NCI-H82 treated with DMSO at 0.1 percent for 48 hours (cell line): ENCODE results near the gene UBQLN3.

Experiments
- DNase-seq: peaks from one replicate; lab custom pipeline; 2025; ENCODE audit not compliant: unreplicated experiment; lab: John Stamatoyannopoulos, UW

UBQLN3 gene

DNA sequence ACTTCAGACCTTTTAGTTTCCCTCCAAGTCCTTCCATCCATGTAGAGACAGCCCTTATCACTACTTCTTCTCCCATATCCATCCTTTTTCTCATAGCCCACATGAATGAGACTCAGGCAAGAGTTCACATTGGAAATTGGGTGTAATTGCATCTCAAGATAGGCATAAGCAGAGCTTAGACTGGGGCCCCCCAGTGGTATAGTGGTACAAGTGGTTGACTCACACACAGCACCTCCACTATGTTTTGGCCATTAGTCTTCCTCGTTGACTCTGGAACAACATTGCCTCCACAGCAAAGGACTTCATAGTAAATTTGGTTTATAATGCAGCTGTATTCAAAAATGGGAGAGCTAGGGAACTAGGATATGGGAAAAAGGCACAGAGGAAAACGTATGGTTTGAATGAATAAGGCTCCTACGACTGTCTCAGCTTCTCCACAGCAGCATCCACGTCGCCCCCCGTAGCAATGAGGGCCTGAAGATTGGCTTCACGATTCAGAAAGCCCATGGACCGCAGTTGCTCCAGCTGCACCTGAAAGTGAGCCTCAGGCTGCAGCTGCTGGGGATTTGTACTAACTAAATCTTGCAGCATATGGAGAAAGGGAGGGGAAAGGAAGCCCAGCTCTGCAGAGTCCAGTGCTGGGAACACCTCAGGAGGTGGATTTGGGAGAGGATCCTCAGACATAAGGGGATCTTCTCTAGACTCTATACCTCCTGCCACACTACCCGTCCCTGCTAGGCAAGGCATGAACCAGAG lies 2.4 kb downstream of the UBQLN3 start:
- peak; percentile 51 for DNase-seq

DNA sequence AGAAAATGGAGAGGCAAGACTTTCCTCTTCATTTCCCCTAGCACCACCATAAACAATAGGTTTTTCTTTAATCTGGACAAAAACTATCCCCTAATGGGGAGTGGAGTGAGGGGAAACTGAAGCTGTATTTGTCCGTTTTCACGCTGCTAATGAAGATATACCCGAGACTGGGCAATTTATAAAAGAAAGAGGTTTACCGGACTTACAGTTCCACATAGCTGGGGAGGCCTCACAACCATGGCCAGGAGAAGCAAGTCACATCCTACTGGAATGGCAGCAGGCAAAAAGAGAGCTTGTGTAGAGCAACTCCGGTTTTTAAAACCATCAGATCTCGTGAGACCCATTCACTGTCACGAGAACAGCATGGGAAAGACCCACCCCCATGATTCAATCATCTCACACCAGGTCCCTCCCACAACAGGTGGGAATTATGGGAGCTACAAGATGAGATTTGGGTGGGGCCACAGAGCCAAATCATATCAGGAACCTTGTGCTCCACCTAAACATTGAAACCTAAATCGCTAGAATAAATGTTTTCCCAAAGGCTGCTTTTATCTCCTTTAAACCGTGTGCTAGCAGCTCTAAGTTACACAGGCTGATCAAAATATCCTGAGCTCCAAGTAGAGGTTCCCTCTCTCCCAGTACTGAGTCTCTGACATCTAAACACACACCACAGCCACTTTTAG lies 4.3 kb downstream of the UBQLN3 start:
- no peak for DNase-seq

DNA sequence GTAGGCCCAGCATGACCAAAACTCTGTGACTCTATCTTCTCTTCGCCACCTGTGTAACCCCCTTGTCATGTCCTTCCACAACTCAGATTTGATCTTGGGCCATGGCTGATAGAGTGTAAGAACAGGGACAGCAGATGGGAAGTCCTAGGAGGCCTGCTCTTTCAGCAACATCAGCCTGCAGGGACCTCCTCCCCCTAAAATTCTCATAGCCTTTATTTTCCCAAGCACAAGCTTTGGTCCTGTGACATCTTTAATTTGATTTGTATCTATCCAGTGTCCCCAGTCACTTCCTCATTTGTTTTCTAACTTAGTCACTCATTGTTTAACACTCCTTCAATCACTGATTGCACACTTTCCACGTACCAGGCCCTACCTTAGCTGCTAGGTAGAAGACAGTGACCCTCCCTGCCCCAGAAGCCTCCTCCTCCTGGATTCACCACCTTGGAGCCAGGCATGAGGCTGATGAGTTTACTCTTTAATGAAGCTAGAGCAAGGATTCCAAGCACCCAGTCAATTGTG lies 5.3 kb downstream of the UBQLN3 start:
- DNase-seq: no peak

- no peak for DNase-seq
These were observed 9.4 kb downstream of the UBQLN3 start for GRCh38 chr11:5500393-5500801.

- DNase-seq: no peak
These were observed 10.1 kb downstream of the UBQLN3 start for GRCh38 chr11:5499671-5500070.

DNA sequence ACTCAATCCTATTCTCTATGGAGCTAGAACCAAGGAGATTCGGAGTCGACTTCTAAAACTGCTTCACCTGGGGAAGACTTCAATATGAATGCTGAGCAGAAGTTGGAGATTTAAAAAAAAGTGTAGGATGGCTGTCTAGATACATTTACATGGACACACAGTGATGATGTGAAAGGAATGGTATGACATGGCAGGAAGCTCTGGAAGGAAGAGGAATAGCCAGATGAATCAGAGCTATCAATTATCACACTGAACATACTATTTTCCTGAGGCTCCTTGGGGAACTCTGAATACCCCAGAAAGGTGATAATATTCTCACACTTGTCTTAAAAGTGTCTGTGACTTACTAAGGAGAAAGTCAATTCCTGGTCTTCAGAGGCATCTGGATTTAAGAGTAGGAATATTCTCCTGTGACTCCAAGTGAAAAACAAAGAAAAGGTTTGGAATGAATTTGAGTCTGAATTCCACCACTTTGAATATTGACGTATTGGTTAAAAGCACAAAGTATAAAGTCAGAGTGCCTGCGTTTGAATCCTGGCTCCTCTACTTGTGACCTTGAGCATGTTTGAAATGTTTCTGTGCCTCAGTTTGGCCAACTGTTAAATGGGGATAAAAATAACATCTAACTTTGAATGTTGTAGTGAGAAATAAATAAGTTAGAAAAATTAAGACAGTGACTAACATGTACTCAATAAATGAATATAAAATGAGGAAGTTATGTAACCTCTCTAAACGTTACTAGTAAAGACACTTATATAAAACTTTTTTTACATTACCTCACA lies 20.0 kb downstream of the UBQLN3 start:
- no peak for DNase-seq

DNA sequence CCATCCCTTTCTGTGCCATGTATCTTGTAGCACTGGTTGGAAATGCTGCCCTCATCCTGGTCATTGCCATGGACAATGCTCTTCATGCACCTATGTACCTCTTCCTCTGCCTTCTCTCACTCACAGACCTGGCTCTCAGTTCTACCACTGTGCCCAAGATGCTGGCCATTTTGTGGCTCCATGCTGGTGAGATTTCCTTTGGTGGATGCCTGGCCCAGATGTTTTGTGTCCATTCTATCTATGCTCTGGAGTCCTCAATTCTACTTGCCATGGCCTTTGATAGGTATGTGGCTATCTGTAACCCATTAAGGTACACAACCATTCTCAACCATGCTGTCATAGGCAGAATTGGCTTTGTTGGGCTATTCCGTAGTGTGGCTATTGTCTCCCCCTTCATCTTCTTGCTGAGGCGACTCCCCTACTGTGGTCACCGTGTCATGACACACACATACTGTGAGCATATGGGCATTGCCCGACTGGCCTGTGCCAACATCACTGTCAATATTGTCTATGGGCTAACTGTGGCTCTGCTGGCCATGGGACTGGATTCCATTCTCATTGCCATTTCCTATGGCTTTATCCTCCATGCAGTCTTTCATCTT lies 20.9 kb downstream of the UBQLN3 start:
- DNase-seq: no peak

GRCh38 chr11:5488385-5488784 lies 21.4 kb downstream of the UBQLN3 start, which contains the start of gene OR52D1:
Gene OR52D1 (plus strand): TSS chr11:5488685. CDS start chr11:5488707, 22 bp downstream.
- DNase-seq: no peak

- no peak for DNase-seq
These were observed 23.3 kb downstream of the UBQLN3 start for GRCh38 chr11:5486421-5486820.

- no peak for DNase-seq
These were observed 23.8 kb downstream of the UBQLN3 start for GRCh38 chr11:5486003-5486402.

GRCh38 chr11:5476186-5476819 lies 33.5 kb downstream of the UBQLN3 start:
- peak; percentile 3 for DNase-seq

GRCh38 chr11:5473921-5474320 lies 35.8 kb downstream of the UBQLN3 start:
- DNase-seq: no peak

DNA sequence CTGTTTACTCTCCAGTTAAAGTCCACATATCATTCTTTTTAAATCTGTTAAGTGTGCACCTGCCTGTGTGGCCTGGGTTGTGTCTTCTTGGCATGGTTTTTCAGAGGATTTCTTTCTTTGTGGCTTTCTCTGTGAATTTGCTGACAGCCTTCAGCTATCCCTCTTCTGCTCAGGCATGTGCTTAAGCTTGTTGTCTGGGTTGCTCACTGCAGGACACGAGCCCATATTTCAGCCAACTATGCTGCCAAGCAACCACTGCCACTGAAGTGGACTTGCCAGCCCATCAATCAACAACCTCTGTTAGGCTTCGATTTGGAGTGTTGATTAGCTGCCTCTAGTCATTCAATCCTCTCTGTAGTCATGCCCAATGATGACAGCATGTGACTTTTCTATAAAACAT lies 42.2 kb downstream of the UBQLN3 start:
- DNase-seq: no peak

DNA sequence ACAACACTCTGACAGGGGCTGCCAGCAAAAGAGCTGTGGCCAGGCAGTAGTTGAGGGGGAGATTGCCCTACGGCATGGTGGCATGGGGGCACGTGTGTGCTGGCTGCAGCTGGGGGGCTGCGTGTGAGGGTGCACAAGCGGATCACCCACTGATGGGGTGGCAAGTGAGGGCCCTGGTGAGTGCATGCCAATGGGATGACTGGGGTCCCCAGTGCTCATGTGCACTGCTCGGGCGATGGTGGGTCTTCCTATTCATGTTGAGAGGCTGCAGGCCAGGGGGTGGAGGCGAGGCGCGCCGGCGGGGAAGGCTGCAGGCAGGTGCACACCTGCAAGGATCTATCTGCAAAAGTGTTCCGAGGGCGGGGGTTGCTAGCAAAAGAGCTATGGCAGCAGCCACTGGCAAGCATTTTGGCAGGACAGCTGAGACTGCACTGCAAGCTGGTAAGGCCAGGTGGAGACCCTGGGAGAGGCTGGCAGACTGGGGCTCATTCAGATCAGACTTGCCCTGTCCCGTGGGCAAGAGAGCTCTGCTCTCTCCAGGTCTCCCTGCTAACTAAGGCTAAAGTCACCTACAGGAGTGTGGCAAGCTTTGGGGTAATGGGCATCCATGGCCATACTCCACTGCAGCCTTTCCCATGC lies 48.7 kb downstream of the UBQLN3 start:
- no peak for DNase-seq
